H9 (cell line): ENCODE results near the gene TMPRSS3. TPM values are rescaled to one million over a fixed set of nuclear protein-coding genes. Genes with fewer than 3 reads are reported as not detected.

Source experiments
- DNase-seq: peaks from one replicate; pipeline ENCODE4 v3.0.0-alpha.2; 2017
- H2AFZ ChIP-seq: one replicate; pipeline ENCODE4 v1.6.1; 2013; ENCODE audit warnings: mild to moderate bottlenecking, low read length, control low read depth, moderate library complexity
- H2AK5ac ChIP-seq: 2 replicates; pipeline ENCODE4 v1.6.1; 2013; ENCODE audit warnings: low read length, control low read depth, mixed read lengths; ENCODE audit not compliant: insufficient read length
- H2BK120ac ChIP-seq: one replicate; pipeline ENCODE4 v1.6.1; 2013; ENCODE audit warnings: low read depth, mild to moderate bottlenecking, low read length, control low read depth, inconsistent platforms; ENCODE audit not compliant: poor library complexity, severe bottlenecking
- H2BK12ac ChIP-seq: 2 replicates; pipeline ENCODE4 v1.6.1; 2013; ENCODE audit warnings: low read length, control low read depth, mixed read lengths, low read depth; ENCODE audit not compliant: insufficient read length
- H2BK15ac ChIP-seq: 2 replicates; pipeline ENCODE4 v1.6.1; 2013; ENCODE audit warnings: low read depth, low read length, control low read depth
- H2BK20ac ChIP-seq: one replicate; pipeline ENCODE4 v1.6.1; 2013; ENCODE audit warnings: low read depth, mild to moderate bottlenecking, low read length, control low read depth, inconsistent platforms; ENCODE audit not compliant: poor library complexity, severe bottlenecking
- H2BK5ac ChIP-seq: 2 replicates; pipeline ENCODE4 v1.6.1; 2013; ENCODE audit warnings: low read length, control low read depth, mixed read lengths; ENCODE audit not compliant: insufficient read length
- H3K14ac ChIP-seq: 2 replicates; pipeline ENCODE4 v1.6.1; 2013; ENCODE audit warnings: low read length, control low read depth; ENCODE audit not compliant: insufficient read depth
- H3K18ac ChIP-seq: 2 replicates; pipeline ENCODE4 v1.6.1; 2013; ENCODE audit warnings: low read depth, mild to moderate bottlenecking, mixed read lengths, low read length, control low read depth; ENCODE audit not compliant: insufficient read length
- H3K23ac ChIP-seq: 2 replicates; pipeline ENCODE4 v1.6.1; 2013; ENCODE audit warnings: low read length, control low read depth, mixed read lengths, low read depth; ENCODE audit not compliant: insufficient read length
- H3K23me2 ChIP-seq: 2 replicates; pipeline ENCODE4 v1.6.1; 2013; ENCODE audit warnings: low read depth, mild to moderate bottlenecking, mixed read lengths, low read length, control low read depth; ENCODE audit not compliant: insufficient read length, poor library complexity, severe bottlenecking
- H3K27ac ChIP-seq: 2 replicates; pipeline ENCODE4 v1.5.1; 2013; ENCODE audit warnings: low read length, control low read depth, mixed read lengths, low read depth; ENCODE audit not compliant: insufficient read length
- H3K27me3 ChIP-seq: 2 replicates; pipeline ENCODE4 v1.6.1; 2013; ENCODE audit warnings: low read length, control low read depth, inconsistent platforms; ENCODE audit not compliant: insufficient read depth
- H3K4ac ChIP-seq: 2 replicates; pipeline ENCODE4 v1.6.1; 2013; ENCODE audit warnings: low read depth, mild to moderate bottlenecking, control low read depth, inconsistent platforms, low read length, moderate library complexity
- H3K4me1 ChIP-seq: 2 replicates; pipeline ENCODE4 v1.6.1; 2013; ENCODE audit warnings: low read length, control low read depth, inconsistent platforms; ENCODE audit not compliant: insufficient read depth
- H3K4me2 ChIP-seq: 2 replicates; pipeline ENCODE4 v1.6.1; 2013; ENCODE audit warnings: low read length, control low read depth, mixed read lengths; ENCODE audit not compliant: insufficient read length, insufficient read depth
- H3K56ac ChIP-seq: 2 replicates; pipeline ENCODE4 v1.6.1; 2013; ENCODE audit warnings: low read depth, mild to moderate bottlenecking, mixed read lengths, low read length, control low read depth; ENCODE audit not compliant: insufficient read length
- H3K79me1 ChIP-seq: 2 replicates; pipeline ENCODE4 v1.6.1; 2013; ENCODE audit warnings: low read depth, mild to moderate bottlenecking, moderate library complexity, low read length, control low read depth, inconsistent platforms; ENCODE audit not compliant: insufficient read depth, poor library complexity, severe bottlenecking
- H3K79me2 ChIP-seq: 2 replicates; pipeline ENCODE4 v1.6.1; 2013; ENCODE audit warnings: low read length, control low read depth, inconsistent platforms; ENCODE audit not compliant: insufficient read depth
- H3K9ac ChIP-seq: 2 replicates; pipeline ENCODE4 v1.6.1; 2013; ENCODE audit warnings: low read length, control low read depth, mixed read lengths; ENCODE audit not compliant: insufficient read length; ENCODE audit errors: extremely low read depth
- H3K9me3 ChIP-seq: one replicate; pipeline ENCODE4 v1.6.1; 2013; ENCODE audit warnings: low read depth, low read length, inconsistent platforms; ENCODE audit not compliant: control insufficient read depth
- H3T11ph ChIP-seq: one replicate; pipeline ENCODE4 v1.6.1; 2013; ENCODE audit warnings: mild to moderate bottlenecking, low read length, control low read depth, inconsistent platforms
- H4K20me1 ChIP-seq: one replicate; pipeline ENCODE4 v1.6.1; 2013; ENCODE audit not compliant: control insufficient read depth, insufficient read length, insufficient read depth
- H4K5ac ChIP-seq: 2 replicates; pipeline ENCODE4 v1.6.1; 2013; ENCODE audit warnings: low read depth, mild to moderate bottlenecking, mixed read lengths, low read length, control low read depth; ENCODE audit not compliant: insufficient read length
- H4K8ac ChIP-seq: replicated peaks from 2 replicates; pipeline ENCODE4 v1.6.1; 2013; ENCODE audit warnings: low read length, control low read depth, mixed read lengths, low read depth; ENCODE audit not compliant: insufficient read length
- H4K91ac ChIP-seq: 2 replicates; pipeline ENCODE4 v1.6.1; 2013; ENCODE audit warnings: low read depth, mild to moderate bottlenecking, moderate library complexity, mixed read lengths, low read length, control low read depth; ENCODE audit not compliant: insufficient read length
- H3K27ac Mint-ChIP-seq, 3 experiments: 2 replicates in 2 of 3; 3 replicates in 1 of 3; pipeline ENCODE4 v1.8.0; 2020 to 2021; ENCODE audit warnings: mixed read lengths in 3 of 3, mild to moderate bottlenecking in 1 of 3, moderate library complexity in 1 of 3
- H3K27me3 Mint-ChIP-seq: 2 replicates; pipeline ENCODE4 v1.8.0; 2021; ENCODE audit warnings: low read depth, mild to moderate bottlenecking, moderate library complexity, mixed read lengths
- H3K36me3 Mint-ChIP-seq, 3 experiments: 2 replicates in 2 of 3; 3 replicates in 1 of 3; pipeline ENCODE4 v1.8.0; 2020 to 2021; ENCODE audit warnings: low read depth in 3 of 3, mixed read lengths in 3 of 3; ENCODE audit not compliant: insufficient read depth in 1 of 3
- H3K4me1 Mint-ChIP-seq, 2 experiments: 2 replicates each; pipeline ENCODE4 v1.8.0; 2020; ENCODE audit warnings: mixed read lengths in 2 of 2
- H3K4me3 Mint-ChIP-seq, 2 experiments: 2 replicates in 1 of 2; 3 replicates in 1 of 2; pipeline ENCODE4 v1.8.0; 2020 to 2021; ENCODE audit warnings: mild to moderate bottlenecking in 2 of 2, mixed read lengths in 2 of 2, moderate library complexity in 1 of 2
- H3K9me3 Mint-ChIP-seq, 2 experiments: 2 replicates in 1 of 2; 3 replicates in 1 of 2; pipeline ENCODE4 v1.8.0; 2020; ENCODE audit warnings: mild to moderate bottlenecking in 2 of 2, mixed read lengths in 2 of 2, moderate library complexity in 1 of 2
- WGBS: extraction: QIAGEN DNeasy Blood & Tissue Kit; methylation state at CpG from one replicate; pipeline ENCODE4 v1.1.7; 2013; ENCODE audit warnings: missing lambda C conversion rate, low lambda C conversion rate, mixed read lengths; ENCODE audit not compliant: insufficient read length; ENCODE audit errors: extremely low coverage; 5-methylcytosine and 5-hydroxymethylcytosine counted together
- total RNA-seq: library from RNA; stranded (reverse); gene quantifications from 2 replicates; pipeline ENCODE4 v1.2.1, GENCODE V29; 2021
- TF ChIP-seq, protein P1 (sequence below): fragments of 200-600 bp; sonication (generic); conservative IDR thresholded peaks from 3 replicates; pipeline ENCODE4 v1.8.0; 2021; ENCODE audit warnings: antibody characterized with exemption, mild to moderate bottlenecking

The TMPRSS3 gene
- total RNA-seq, 1 experiment from 2014 or later = 0.31 TPM

GRCh38 chr21:42361286-42361685 is 34.6 kb downstream of the TMPRSS3 start:
- WGBS = no CpG with 5 or more reads among the region's 7 CpGs
- H3K27me3 Mint-ChIP-seq = peaks cover 5% of the 10 kb centered on the region
- H3K9me3 Mint-ChIP-seq = peaks cover 9 to 18% of the 10 kb centered on the region in 2 experiments
- Histone ChIP-seq H3K14ac (no peak overlapping the region), H3K27ac (no peak overlapping the region), H3K18ac (no peak overlapping the region), H3K23me2 (no peaks in the 10 kb centered on the region), H3T11ph (no peak overlapping the region), H2AFZ (no peak overlapping the region), H2BK20ac (no peak overlapping the region), H4K5ac (no peak overlapping the region), H3K79me1 (no peaks in the 10 kb centered on the region), H3K4me2 (no peak overlapping the region), H4K8ac (no peak overlapping the region), H3K9ac (no peak overlapping the region), H4K91ac (no peak overlapping the region), H2BK12ac (no peak overlapping the region), H3K79me2 (no peaks in the 10 kb centered on the region), H2BK5ac (no peak overlapping the region), H3K27me3 (no peaks in the 10 kb centered on the region), H2AK5ac (no peak overlapping the region), H2BK120ac (no peak overlapping the region), H3K23ac (no peak overlapping the region), H4K20me1 (no peaks in the 10 kb centered on the region), H3K56ac (no peak overlapping the region), H2BK15ac (no peak overlapping the region), H3K4me1 (no peaks in the 10 kb centered on the region; the same call in 1 of the 2 replicates), H3K4ac (no peak overlapping the region), H3K9me3 (no peaks in the 10 kb centered on the region)
- H3K4me1 Mint-ChIP-seq = no peaks in the 10 kb centered on the region; a peak in 1 of 4 replicates
- no peak overlapping the region for H3K4me3 Mint-ChIP-seq
- TF ChIP-seq, protein P1, sequence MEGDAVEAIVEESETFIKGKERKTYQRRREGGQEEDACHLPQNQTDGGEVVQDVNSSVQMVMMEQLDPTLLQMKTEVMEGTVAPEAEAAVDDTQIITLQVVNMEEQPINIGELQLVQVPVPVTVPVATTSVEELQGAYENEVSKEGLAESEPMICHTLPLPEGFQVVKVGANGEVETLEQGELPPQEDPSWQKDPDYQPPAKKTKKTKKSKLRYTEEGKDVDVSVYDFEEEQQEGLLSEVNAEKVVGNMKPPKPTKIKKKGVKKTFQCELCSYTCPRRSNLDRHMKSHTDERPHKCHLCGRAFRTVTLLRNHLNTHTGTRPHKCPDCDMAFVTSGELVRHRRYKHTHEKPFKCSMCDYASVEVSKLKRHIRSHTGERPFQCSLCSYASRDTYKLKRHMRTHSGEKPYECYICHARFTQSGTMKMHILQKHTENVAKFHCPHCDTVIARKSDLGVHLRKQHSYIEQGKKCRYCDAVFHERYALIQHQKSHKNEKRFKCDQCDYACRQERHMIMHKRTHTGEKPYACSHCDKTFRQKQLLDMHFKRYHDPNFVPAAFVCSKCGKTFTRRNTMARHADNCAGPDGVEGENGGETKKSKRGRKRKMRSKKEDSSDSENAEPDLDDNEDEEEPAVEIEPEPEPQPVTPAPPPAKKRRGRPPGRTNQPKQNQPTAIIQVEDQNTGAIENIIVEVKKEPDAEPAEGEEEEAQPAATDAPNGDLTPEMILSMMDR = no peak
- no peak overlapping the region for H3K27ac Mint-ChIP-seq
- DNase-seq = no peak
- H3K36me3 Mint-ChIP-seq = peaks cover 0 to 5% (median 4%) of the 10 kb centered on the region in 3 experiments; a peak in 5 of 7 replicates
